Osteocyte (in vitro differentiated cells): ENCODE results near the gene DFFB. TPM values are rescaled to one million over a fixed set of nuclear protein-coding genes. Genes with fewer than 3 reads are reported as not detected.

Source experiments
- DNase-seq: peaks from one replicate; pipeline ENCODE4 v3.0.0; 2021; ENCODE audit warnings: mixed read lengths; ENCODE audit not compliant: unreplicated experiment; ENCODE audit errors: extremely low spot score
- H3K27ac Mint-ChIP-seq: one replicate; pipeline ENCODE4 v1.8.0; 2021; ENCODE audit warnings: mild to moderate bottlenecking, mixed read lengths; ENCODE audit not compliant: unreplicated experiment
- H3K27me3 Mint-ChIP-seq: one replicate; pipeline ENCODE4 v1.8.0; 2021; ENCODE audit warnings: mixed read lengths; ENCODE audit not compliant: unreplicated experiment
- H3K36me3 Mint-ChIP-seq: one replicate; pipeline ENCODE4 v1.8.0; 2021; ENCODE audit warnings: mixed read lengths; ENCODE audit not compliant: unreplicated experiment
- H3K4me1 Mint-ChIP-seq: one replicate; pipeline ENCODE4 v1.8.0; 2021; ENCODE audit warnings: mixed read lengths; ENCODE audit not compliant: unreplicated experiment
- H3K4me3 Mint-ChIP-seq: one replicate; pipeline ENCODE4 v1.8.0; 2021; ENCODE audit warnings: mild to moderate bottlenecking, moderate library complexity, mixed read lengths; ENCODE audit not compliant: unreplicated experiment
- H3K9me3 Mint-ChIP-seq: one replicate; pipeline ENCODE4 v1.8.0; 2021; ENCODE audit warnings: mixed read lengths; ENCODE audit not compliant: unreplicated experiment
- CTCF ChIP-seq: fragments of 200-600 bp; sonication (generic); IDR thresholded peaks from 2 replicates; pipeline ENCODE4 v1.5.0; 2021; ENCODE audit warnings: antibody characterized with exemption, mild to moderate bottlenecking, moderate library complexity
- total RNA-seq: library from RNA; stranded (reverse); gene quantifications from 2 replicates; pipeline ENCODE4 v1.2.1, GENCODE V29; 2021

The DFFB gene
- total RNA-seq, 1 donor from 2014 or later: 11.0 TPM

- Mint-ChIP-seq H3K4me1 (no peaks in the 10 kb centered on the region), H3K4me3 (no peak overlapping the region), H3K36me3 (peaks cover 39% of the 10 kb centered on the region), H3K9me3 (peaks cover 9% of the 10 kb centered on the region), H3K27me3 (no peaks in the 10 kb centered on the region), H3K27ac (no peak overlapping the region)
- TF ChIP-seq CTCF: no peak
- DNase-seq: no peak
Observed at GRCh38 chr1:3883194-3883925, 26.1 kb downstream of the DFFB start.

- DNase-seq: no peak
- H3K27me3 Mint-ChIP-seq: no peaks in the 10 kb centered on the region
- no peak overlapping the region for H3K4me3 Mint-ChIP-seq
- H3K27ac Mint-ChIP-seq: no peak overlapping the region
- no peak for TF ChIP-seq CTCF
- peaks cover 31% of the 10 kb centered on the region for H3K36me3 Mint-ChIP-seq
- no peaks in the 10 kb centered on the region for H3K9me3 Mint-ChIP-seq
- no peaks in the 10 kb centered on the region for H3K4me1 Mint-ChIP-seq
Observed at GRCh38 chr1:3884966-3885365, 27.7 kb downstream of the DFFB start.

GRCh38 chr1:3885611-3886010 is 28.3 kb downstream of the DFFB start:
- no peak for TF ChIP-seq CTCF
- no peak overlapping the region for H3K4me3 Mint-ChIP-seq
- no peak for DNase-seq
- H3K4me1 Mint-ChIP-seq: no peaks in the 10 kb centered on the region
- no peaks in the 10 kb centered on the region for H3K27me3 Mint-ChIP-seq
- no peaks in the 10 kb centered on the region for H3K9me3 Mint-ChIP-seq
- no peak overlapping the region for H3K27ac Mint-ChIP-seq
- peaks cover 34% of the 10 kb centered on the region for H3K36me3 Mint-ChIP-seq

GRCh38 chr1:3886106-3886670 is 28.9 kb downstream of the DFFB start:
- Mint-ChIP-seq H3K27ac (no peak overlapping the region), H3K4me3 (no peak overlapping the region), H3K27me3 (no peaks in the 10 kb centered on the region), H3K4me1 (no peaks in the 10 kb centered on the region), H3K36me3 (peaks cover 36% of the 10 kb centered on the region), H3K9me3 (no peaks in the 10 kb centered on the region)
- no peak for DNase-seq
- no peak for TF ChIP-seq CTCF

GRCh38 chr1:3886691-3887090 is 29.4 kb downstream of the DFFB start:
- H3K9me3 Mint-ChIP-seq: no peaks in the 10 kb centered on the region
- H3K27ac Mint-ChIP-seq: no peak overlapping the region
- peaks cover 36% of the 10 kb centered on the region for H3K36me3 Mint-ChIP-seq
- DNase-seq: no peak
- H3K27me3 Mint-ChIP-seq: no peaks in the 10 kb centered on the region
- H3K4me3 Mint-ChIP-seq: no peak overlapping the region
- TF ChIP-seq CTCF: no peak
- no peaks in the 10 kb centered on the region for H3K4me1 Mint-ChIP-seq
